HL-60 (cell line): ENCODE measurements around the gene NTRK2.

Experiments
- GABPA ChIP-seq: IDR thresholded peaks from 2 replicates; pipeline ENCODE4 v1.6.1; 2012; ENCODE audit warnings: low read depth
- POLR2AphosphoS5 ChIP-seq: IDR thresholded peaks from 2 replicates; pipeline ENCODE4 v1.6.1; 2012; ENCODE audit warnings: low read depth
- TF ChIP-seq, protein P1 (sequence below): IDR thresholded peaks from one replicate; pipeline ENCODE4 v1.5.1; 2011; ENCODE audit warnings: low read length, control low read depth, inconsistent platforms; ENCODE audit not compliant: insufficient read depth

DNA sequence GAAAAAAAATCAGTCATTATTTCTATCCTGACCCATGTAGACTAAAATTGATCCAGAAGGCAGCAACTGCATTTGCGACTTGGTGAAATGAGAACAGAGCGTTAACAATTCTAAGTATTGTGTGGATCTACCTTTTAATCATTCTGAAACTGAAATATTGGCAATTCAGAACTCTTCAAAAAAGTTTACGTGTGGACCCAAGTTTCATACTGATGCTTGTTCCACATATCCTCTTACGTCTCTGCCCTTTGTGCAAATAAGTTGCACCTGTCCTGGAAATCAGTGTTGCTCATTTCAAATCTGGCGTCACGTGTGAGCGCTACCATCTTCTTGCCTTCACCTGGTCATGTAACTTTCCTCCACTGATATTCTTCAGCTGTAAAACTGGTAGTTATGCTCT is 74.7 kb downstream of the NTRK2 start:
- TF ChIP-seq POLR2AphosphoS5 (no peak), GABPA (no peak)
- TF ChIP-seq, protein P1, sequence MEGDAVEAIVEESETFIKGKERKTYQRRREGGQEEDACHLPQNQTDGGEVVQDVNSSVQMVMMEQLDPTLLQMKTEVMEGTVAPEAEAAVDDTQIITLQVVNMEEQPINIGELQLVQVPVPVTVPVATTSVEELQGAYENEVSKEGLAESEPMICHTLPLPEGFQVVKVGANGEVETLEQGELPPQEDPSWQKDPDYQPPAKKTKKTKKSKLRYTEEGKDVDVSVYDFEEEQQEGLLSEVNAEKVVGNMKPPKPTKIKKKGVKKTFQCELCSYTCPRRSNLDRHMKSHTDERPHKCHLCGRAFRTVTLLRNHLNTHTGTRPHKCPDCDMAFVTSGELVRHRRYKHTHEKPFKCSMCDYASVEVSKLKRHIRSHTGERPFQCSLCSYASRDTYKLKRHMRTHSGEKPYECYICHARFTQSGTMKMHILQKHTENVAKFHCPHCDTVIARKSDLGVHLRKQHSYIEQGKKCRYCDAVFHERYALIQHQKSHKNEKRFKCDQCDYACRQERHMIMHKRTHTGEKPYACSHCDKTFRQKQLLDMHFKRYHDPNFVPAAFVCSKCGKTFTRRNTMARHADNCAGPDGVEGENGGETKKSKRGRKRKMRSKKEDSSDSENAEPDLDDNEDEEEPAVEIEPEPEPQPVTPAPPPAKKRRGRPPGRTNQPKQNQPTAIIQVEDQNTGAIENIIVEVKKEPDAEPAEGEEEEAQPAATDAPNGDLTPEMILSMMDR: no peak
